HG03045 (cell line): Measurements from ENCODE around the gene GPR180.

Experiments used
- ATAC-seq: cut with Tn5 transposase; IDR thresholded peaks from one replicate; pipeline ENCODE4 v1.9.1; 2021; ENCODE audit warnings: mild to moderate bottlenecking, moderate library complexity; ENCODE audit not compliant: unreplicated experiment

GPR180 gene

DNA sequence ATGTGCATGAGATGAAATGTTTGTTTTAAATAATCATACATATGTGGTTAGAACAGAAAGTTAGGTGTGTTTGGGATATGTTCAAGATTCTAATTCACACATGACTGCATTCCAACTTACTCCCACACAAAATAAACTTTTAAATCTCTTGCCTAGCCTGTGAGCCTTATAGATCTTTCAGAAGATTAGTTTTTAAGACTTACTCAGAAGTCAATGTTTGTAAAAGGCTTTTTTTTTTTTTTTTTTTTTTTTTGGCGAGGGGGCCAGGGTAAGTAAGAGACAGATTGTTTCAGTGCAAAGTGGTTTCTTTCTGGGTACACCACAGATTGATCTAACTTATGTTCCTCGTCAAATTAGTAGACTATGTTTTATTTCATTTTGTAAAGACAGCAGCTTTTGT, 39.1 kb downstream of the GPR180 start:
- no peak for ATAC-seq

- ATAC-seq, result no peak
These were observed 39.8 kb downstream of the GPR180 start for GRCh38 chr13:94641409-94641941.

GRCh38 chr13:94646904-94647303, 45.2 kb downstream of the GPR180 start:
- ATAC-seq, result peak; percentile 71

GRCh38 chr13:94656176-94656575, 54.5 kb downstream of the GPR180 start:
- ATAC-seq, result no peak

GRCh38 chr13:94656766-94657165, 55.1 kb downstream of the GPR180 start:
- ATAC-seq, result no peak

DNA sequence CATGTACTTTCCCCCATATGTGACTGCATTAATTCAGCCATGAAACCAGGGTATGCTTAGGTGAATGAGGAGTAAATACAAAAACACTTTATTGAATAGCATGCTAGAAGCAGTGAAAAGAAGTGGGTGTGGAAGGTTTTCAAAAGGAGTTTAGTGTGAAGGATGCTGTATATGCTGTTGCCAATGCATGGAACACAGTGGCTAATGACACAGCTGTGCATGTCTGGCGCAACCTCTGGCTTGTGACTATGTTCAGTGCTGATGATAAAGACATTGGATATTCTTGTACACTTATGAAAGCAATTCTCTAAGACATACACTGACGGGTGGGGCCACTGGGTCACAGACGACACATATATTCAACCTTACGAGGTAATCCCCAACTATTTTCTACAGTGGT, 55.5 kb downstream of the GPR180 start:
- ATAC-seq, result no peak

GRCh38 chr13:94658926-94659597, 57.4 kb downstream of the GPR180 start:
- no peak for ATAC-seq

DNA sequence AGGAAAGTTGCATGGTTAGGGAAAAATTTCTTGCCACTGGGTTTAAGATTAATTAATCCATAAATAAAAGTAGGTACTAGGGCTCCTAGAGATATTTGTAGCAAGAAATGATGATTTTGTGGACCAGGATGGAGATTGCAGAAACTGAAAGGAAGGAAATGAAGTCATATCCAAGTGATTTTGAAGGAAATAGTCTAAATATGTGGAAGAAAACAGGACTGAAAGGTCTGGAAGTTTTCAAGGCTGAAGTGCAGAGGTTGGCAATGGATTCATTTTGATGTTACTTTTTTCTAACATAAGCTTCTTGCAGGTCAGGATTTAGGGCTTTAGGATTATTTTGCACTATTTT, 57.9 kb downstream of the GPR180 start:
- ATAC-seq, result no peak

GRCh38 chr13:94660695-94661326, 59.2 kb downstream of the GPR180 start:
- ATAC-seq, result no peak

- ATAC-seq, result no peak
These were observed 59.7 kb downstream of the GPR180 start for GRCh38 chr13:94661406-94661805.

GRCh38 chr13:94662274-94662945, 60.8 kb downstream of the GPR180 start:
- ATAC-seq, result no peak

GRCh38 chr13:94664889-94665288, 63.2 kb downstream of the GPR180 start:
- no peak for ATAC-seq

DNA sequence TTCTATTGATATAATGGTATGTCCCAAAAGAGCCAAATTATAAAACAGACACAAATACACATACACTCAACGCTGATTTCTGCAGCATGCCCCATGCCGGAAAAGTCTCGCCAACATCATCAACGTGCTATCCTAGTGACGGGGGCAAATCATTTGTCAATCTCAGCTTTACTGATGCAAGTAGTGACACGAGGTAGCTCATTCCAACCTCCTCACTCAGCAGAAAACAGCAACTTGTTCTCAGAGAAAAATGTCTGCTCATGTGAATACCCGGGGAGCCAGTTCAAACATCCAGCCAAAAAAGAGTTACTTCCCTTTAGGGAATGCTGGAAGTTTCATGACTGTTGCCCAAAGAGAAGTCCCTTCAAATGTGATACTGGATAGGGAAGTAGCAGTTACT, 64.4 kb downstream of the GPR180 start:
- no peak for ATAC-seq

GRCh38 chr13:94667190-94667589, 65.5 kb downstream of the GPR180 start:
- no peak for ATAC-seq

DNA sequence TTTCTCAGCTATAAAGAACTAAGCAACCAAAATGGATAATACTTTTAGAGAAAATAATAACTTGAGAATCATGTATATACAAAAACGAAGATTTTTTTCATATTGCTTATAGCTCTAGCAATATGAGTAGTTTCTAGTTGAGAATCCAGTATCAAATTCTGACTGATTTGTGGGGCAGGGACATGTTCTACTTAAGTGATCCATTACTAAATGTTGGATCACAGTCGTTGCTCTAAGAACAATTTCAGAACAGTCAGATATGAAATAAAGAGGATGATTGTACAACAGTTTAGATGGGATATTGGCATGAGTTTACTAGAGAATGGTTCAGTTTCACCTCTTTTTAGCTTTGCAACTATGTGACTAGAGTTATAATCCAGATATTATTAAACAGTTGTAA, 70.7 kb downstream of the GPR180 start:
- no peak for ATAC-seq

DNA sequence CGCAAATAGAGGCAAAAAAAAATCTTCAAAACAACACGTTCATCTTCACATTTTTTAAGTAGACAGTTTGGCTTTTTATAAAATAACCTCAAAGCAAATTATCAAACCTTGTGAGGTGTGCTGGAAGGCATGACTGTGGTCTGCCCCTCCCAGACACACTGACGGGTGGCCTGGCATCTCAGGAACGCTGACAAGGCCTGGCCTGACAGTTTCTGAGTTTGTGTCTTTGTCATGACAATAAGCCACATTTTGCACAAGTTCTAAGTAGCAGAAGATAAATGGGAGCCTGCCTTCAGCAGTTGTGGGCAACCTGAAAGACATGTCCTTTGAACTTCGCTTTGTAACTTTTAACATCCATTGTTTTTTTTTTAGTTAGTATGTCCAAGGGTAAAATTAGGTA, 72.2 kb downstream of the GPR180 start:
- no peak for ATAC-seq

- no peak for ATAC-seq
These were observed 73.1 kb downstream of the GPR180 start for GRCh38 chr13:94674609-94675348.

GRCh38 chr13:94677799-94678198, 76.1 kb downstream of the GPR180 start:
- no peak for ATAC-seq

DNA sequence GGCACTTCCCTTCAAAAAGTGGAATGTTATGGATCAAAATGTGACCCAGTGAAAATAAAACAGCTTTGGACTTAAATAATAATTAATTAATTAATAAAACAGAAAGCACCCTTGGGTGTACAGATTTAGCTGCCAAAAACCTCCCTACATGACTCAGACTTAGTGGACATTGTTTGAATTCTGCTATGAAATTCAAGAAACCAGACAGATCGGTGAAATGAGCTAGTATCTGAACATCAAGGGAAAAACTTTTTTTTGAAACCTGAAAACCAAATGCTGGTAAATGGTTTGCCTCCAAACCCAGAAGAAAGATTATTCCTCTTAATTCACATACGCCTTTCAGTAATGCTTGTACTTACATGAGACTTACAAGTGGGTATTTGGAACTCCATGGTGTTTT, 77.2 kb downstream of the GPR180 start:
- ATAC-seq, result no peak

DNA sequence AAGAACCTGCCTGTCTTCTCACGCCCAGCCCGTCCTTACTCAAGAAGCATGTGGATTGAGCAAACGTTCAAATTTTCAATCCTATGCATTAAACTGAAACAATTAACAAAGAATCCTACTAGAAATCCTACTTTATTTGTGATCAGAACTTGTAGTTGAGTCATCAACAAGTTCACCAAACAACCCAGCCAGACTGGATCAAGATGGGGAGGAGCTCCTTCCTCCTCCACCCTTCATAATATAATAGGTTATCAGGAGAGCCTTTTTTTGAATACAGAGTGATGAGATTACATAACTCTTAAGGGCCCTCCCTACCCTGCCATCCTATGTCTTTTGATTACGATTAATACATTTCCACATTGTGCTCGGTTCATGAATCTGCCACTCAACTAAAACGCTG, 78.0 kb downstream of the GPR180 start:
- no peak for ATAC-seq

DNA sequence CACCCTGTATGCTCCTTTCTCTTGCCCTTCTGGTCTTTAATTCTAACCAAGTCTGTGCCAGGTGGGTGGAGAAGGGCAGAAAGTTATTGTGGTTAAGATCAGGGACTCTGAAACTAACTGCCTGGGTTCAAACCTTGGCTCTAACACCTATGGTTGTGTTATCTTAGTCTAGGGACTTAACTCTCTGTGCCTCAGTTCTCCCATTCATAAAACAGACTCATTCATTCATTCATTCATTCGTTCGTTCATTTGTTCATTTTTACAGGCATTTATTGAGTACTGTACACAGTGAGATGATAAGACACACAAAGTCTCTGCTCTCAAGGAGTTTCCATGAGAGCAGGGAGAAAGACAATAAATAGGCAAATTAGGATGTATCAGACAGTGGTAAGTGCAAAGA, 80.6 kb downstream of the GPR180 start:
- ATAC-seq, result no peak
